Naive B cell (primary cell): ENCODE data around the gene CHRM1. TPM values are rescaled to one million over a fixed set of nuclear protein-coding genes. Genes with fewer than 3 reads are reported as not detected.
"Not testable (repeated sequence)": the region's sequence is repeated elsewhere in the genome, so short reads cannot be mapped to it uniquely, and the experiment has no call there.

Experiments
- ATAC-seq, 2 donors: fragments of 150-1000 bp; cut with Tn5 transposase; 2 replicates each; pipeline ENCODE4 v1.10.0; 2021; ENCODE audit warnings: low read depth in 2 of 2, mild to moderate bottlenecking in 2 of 2, moderate library complexity in 2 of 2
- DNase-seq: peaks from one replicate; pipeline ENCODE4 v3.0.0; 2022
- H3K27ac Mint-ChIP-seq, 6 donors: one replicate each; pipeline ENCODE4 v1.8.0; 2020 to 2022; ENCODE audit warnings: mild to moderate bottlenecking in 6 of 6, mixed read lengths in 6 of 6, moderate library complexity in 5 of 6, inconsistent platforms in 2 of 6
- H3K27me3 Mint-ChIP-seq, 3 donors: one replicate each; pipeline ENCODE4 v1.8.0; 2021 to 2022; ENCODE audit warnings: mixed read lengths in 3 of 3, mild to moderate bottlenecking in 1 of 3
- H3K36me3 Mint-ChIP-seq, 2 donors: one replicate each; pipeline ENCODE4 v1.8.0; 2020 to 2022; ENCODE audit warnings: mixed read lengths in 2 of 2, inconsistent platforms in 1 of 2, mild to moderate bottlenecking in 1 of 2
- H3K4me1 Mint-ChIP-seq, 3 donors: one replicate each; pipeline ENCODE4 v1.8.0; 2020 to 2022; ENCODE audit warnings: mixed read lengths in 3 of 3, inconsistent platforms in 1 of 3, mild to moderate bottlenecking in 1 of 3, moderate library complexity in 1 of 3
- H3K4me3 Mint-ChIP-seq, 8 donors: one replicate each; pipeline ENCODE4 v1.8.0; 2020 to 2022; ENCODE audit warnings: mild to moderate bottlenecking in 8 of 8, mixed read lengths in 8 of 8, moderate library complexity in 8 of 8, inconsistent platforms in 2 of 8
- H3K9me3 Mint-ChIP-seq, 7 donors: one replicate each; pipeline ENCODE4 v1.8.0; 2020 to 2022; ENCODE audit warnings: mixed read lengths in 7 of 7, mild to moderate bottlenecking in 5 of 7, inconsistent platforms in 2 of 7, moderate library complexity in 1 of 7
- polyA plus RNA-seq, 6 donors: library from polyadenylated mRNA; unstranded; fragments of 300-500 nt; fragmentation: Illumina TruSeq; gene quantifications; one replicate each; pipeline ENCODE4 v1.2.3, GENCODE V29; 2021; ENCODE audit warnings: low read depth in 6 of 6

Gene CHRM1
- polyA plus RNA-seq, 6 donors from 2014 or later: not detected

DNA sequence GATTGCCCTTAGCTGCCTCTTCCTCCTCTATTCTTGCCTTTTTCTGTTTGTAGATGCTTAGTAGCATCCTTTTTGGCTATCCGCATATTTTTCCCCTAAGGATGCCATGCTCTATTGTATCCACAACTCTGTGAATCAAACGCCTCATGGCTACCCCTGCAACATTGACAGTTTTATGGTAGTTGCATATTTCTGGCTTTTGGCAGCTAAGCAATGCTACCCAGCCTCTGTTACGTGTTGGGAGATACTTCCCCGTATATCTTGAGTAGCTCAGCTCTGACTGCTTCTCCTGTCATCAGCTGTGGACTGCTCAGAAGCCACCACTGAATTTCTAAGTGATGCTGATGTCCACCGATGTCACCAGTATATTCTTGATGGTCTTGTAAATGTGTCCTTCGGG is 55.5 kb downstream of the CHRM1 start:
- Mint-ChIP-seq H3K4me3 (no peak overlapping the region), H3K36me3 (no peaks in the 10 kb centered on the region), H3K27ac (no peak overlapping the region)

DNA sequence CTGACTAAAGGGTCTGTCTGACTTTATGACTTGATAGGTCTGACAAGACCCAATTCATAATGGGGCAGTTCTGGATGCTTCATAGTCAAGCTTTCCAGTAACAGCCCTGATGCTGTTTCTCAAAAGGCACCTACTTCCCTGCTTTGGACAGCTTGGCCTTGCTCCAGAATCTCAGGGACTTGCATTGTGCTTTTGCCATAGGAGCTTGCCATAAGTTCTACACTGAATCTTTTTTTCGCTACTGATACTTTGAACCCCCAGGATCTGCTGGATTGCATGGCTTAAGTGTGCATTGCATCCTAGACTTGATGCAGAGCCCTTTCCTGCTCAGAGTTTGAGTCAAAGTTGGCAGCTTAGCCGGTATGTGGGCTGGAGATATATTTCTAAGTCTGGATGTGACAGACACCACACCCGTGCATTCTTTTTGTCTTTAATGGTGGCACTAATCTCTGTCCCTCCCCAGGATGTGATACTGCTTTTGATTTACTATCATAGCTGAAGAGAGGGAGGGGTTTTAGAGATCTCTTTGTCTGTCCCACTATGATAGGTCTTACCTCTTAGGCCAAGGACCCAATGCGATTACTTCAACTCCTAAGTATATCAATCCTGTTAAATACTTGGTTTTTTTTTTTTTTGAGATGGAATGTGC is 57.4 kb downstream of the CHRM1 start:
- no peak for DNase-seq
- Mint-ChIP-seq H3K4me1 (peaks cover 0 to 8% (median 5%) of the 10 kb centered on the region in 3 donors), H3K36me3 (no peaks in the 10 kb centered on the region), H3K27me3 (no peaks in the 10 kb centered on the region), H3K4me3 (no peak overlapping the region), H3K27ac (peak overlapping the region in 1 of 6 donors; percentile 64), H3K9me3 (no peaks in the 10 kb centered on the region)
- no peak for ATAC-seq

More for the DNA sequence above, 55.5 kb downstream of the CHRM1 start:
- H3K4me1 Mint-ChIP-seq: peaks cover 0 to 8% (median 5%) of the 10 kb centered on the region in 3 donors
- ATAC-seq: no peak
- H3K9me3 Mint-ChIP-seq: no peaks in the 10 kb centered on the region
- no peaks in the 10 kb centered on the region for H3K27me3 Mint-ChIP-seq
- no peak for DNase-seq

GRCh38 chr11:62861564-62862192 is 59.5 kb downstream of the CHRM1 start:
- H3K27me3 Mint-ChIP-seq, H3K36me3 Mint-ChIP-seq, ATAC-seq, DNase-seq, H3K9me3 Mint-ChIP-seq: not testable (repeated sequence)
- peak overlapping the region in 1 of 8 donors; percentile 57 for H3K4me3 Mint-ChIP-seq
- peaks cover 5 to 19% (median 11%) of the 10 kb centered on the region in 3 donors for H3K4me1 Mint-ChIP-seq
- peak overlapping the region in 2 of 6 donors; percentile 69 to 77 for H3K27ac Mint-ChIP-seq

DNA sequence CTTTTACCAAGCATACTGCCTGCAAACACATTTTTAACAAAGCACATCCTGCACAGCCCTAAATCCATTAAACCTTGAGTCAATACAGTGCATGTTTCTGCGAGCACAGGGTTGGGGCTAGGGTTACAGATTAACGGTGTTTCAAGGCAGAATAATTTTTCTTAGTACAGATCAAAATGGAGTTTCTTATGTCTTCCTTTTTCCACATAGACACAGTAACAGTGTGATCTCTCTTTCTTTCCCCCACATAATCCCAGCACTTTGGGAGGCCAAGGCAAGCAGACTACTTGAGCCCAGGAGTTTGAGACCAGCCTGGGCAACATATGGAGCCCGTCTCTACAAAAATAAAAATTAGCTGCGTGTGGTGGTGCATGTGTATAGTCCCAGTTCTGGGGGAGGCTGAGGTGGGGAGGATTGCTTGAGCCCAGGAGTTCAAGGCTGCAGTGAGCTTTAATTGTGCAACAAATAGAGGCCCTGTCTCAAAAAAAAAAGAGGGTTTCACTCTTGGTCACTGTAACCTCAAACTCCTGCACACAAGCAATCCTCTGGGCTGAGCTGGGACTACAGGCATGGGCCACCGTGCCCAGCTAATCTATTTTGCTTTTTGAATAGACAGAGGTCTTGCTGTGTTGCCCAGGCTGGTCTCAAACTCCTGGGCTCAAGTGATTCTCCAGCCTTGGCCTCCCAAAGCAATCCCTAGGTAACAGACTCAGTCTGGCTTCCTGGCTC is 60.2 kb downstream of the CHRM1 start:
- no peak for DNase-seq
- Mint-ChIP-seq H3K36me3 (no peaks in the 10 kb centered on the region), H3K4me1 (peaks cover 7 to 26% (median 16%) of the 10 kb centered on the region in 3 donors), H3K27me3 (no peaks in the 10 kb centered on the region), H3K27ac (no peak overlapping the region), H3K4me3 (peak overlapping the region in 1 of 8 donors; percentile 57), H3K9me3 (no peaks in the 10 kb centered on the region)
- ATAC-seq: no peak

GRCh38 chr11:62859281-62859703 is 61.9 kb downstream of the CHRM1 start:
- H3K4me3 Mint-ChIP-seq: peak overlapping the region in 1 of 8 donors; percentile 22
- H3K9me3 Mint-ChIP-seq: not testable (repeated sequence)

More at GRCh38 chr11:62859281-62859703, 61.9 kb downstream of the CHRM1 start:
- not testable (repeated sequence) for H3K27ac Mint-ChIP-seq, H3K36me3 Mint-ChIP-seq, ATAC-seq, DNase-seq, H3K27me3 Mint-ChIP-seq
- H3K4me1 Mint-ChIP-seq: peaks cover 18 to 41% (median 30%) of the 10 kb centered on the region in 3 donors

Other genes with a start within 250 kb of the CHRM1 start
- 10 to 100 TPM in 5 of 6 donors, 1 to 10 TPM in 1; 7.7 to 11.4 (median 10.4) TPM for gene UQCC3, start 249.7 kb downstream of the CHRM1 start, polyA plus RNA-seq
- 10 to 100 TPM in 1 of 6 donors, 1 to 10 TPM in 5; 3.5 to 12.4 (median 5.1) TPM for gene LBHD1, start 249.1 kb downstream of the CHRM1 start, polyA plus RNA-seq
- gene UBXN1, start 242.3 kb downstream of the CHRM1 start, polyA plus RNA-seq: 100 to 1,000 TPM; 150 to 226 (median 216) TPM
- gene LRRN4CL, start 231.8 kb downstream of the CHRM1 start, polyA plus RNA-seq: not detected
- gene BSCL2, start 213.9 kb downstream of the CHRM1 start, polyA plus RNA-seq: 10 to 100 TPM; 49.6 to 98.5 (median 57.6) TPM
- 10 to 100 TPM in 4 of 6 donors, 1 to 10 TPM in 2; 5.3 to 21.2 (median 16.9) TPM for gene GNG3, start 213.7 kb downstream of the CHRM1 start, polyA plus RNA-seq
- 1 to 10 TPM in 4 of 6 donors, under 1 TPM in 2; 0.61 to 2.9 (median 1.1) TPM for gene HNRNPUL2, start 193.9 kb downstream of the CHRM1 start, polyA plus RNA-seq
- gene TTC9C, start 192.9 kb downstream of the CHRM1 start, polyA plus RNA-seq: 10 to 100 TPM; 12.1 to 45.9 (median 21.6) TPM
- 10 to 100 TPM in 1 of 6 donors, 1 to 10 TPM in 5; 3.7 to 12.9 (median 6.4) TPM for gene ZBTB3, start 167.2 kb downstream of the CHRM1 start, polyA plus RNA-seq
- 100 to 1,000 TPM; 249 to 395 (median 290) TPM for gene POLR2G, start 159.8 kb downstream of the CHRM1 start, polyA plus RNA-seq
- gene TAF6L, start 150.0 kb downstream of the CHRM1 start, polyA plus RNA-seq: 10 to 100 TPM in 2 of 6 donors, 1 to 10 TPM in 4; 8.3 to 14.3 (median 9.5) TPM
- gene TMEM179B, start 134.0 kb downstream of the CHRM1 start, polyA plus RNA-seq: 100 to 1,000 TPM; 145 to 275 (median 160) TPM
- gene TMEM223, start 129.4 kb downstream of the CHRM1 start, polyA plus RNA-seq: 10 to 100 TPM; 28.9 to 52.5 (median 45.3) TPM
- gene NXF1, start 115.9 kb downstream of the CHRM1 start, polyA plus RNA-seq: 100 to 1,000 TPM in 2 of 6 donors, 10 to 100 TPM in 4; 60.9 to 121 (median 90.6) TPM
- 10 to 100 TPM; 46.4 to 64.2 (median 51.5) TPM for gene STX5, start 89.3 kb downstream of the CHRM1 start, polyA plus RNA-seq
- 1 to 10 TPM in 5 of 6 donors, not detected in 1; 2.3 to 7.0 (median 3.7) TPM for gene TEX54, start 88.5 kb downstream of the CHRM1 start, polyA plus RNA-seq
- gene WDR74, start 81.8 kb downstream of the CHRM1 start, polyA plus RNA-seq: 10 to 100 TPM; 42.0 to 77.0 (median 54.6) TPM
- 100 to 1,000 TPM in 2 of 6 donors, 10 to 100 TPM in 4; 63.1 to 135 (median 81.1) TPM for gene SLC3A2, start 40.5 kb downstream of the CHRM1 start, polyA plus RNA-seq
- gene SLC22A6, start 63.6 kb upstream of the CHRM1 start, polyA plus RNA-seq: not detected
- not detected for gene SLC22A8, start 94.5 kb upstream of the CHRM1 start, polyA plus RNA-seq
- not detected for gene SLC22A24, start 222.9 kb upstream of the CHRM1 start, polyA plus RNA-seq